ENCODE results near the gene RIN1.
A peak's percentile ranks its signal among the peaks of the same experiment; 100 is the strongest.
"Not testable (repeated sequence)": the region's sequence is repeated elsewhere in the genome, so short reads cannot be mapped to it uniquely, and the experiment has no call there.

Gene RIN1

DNA sequence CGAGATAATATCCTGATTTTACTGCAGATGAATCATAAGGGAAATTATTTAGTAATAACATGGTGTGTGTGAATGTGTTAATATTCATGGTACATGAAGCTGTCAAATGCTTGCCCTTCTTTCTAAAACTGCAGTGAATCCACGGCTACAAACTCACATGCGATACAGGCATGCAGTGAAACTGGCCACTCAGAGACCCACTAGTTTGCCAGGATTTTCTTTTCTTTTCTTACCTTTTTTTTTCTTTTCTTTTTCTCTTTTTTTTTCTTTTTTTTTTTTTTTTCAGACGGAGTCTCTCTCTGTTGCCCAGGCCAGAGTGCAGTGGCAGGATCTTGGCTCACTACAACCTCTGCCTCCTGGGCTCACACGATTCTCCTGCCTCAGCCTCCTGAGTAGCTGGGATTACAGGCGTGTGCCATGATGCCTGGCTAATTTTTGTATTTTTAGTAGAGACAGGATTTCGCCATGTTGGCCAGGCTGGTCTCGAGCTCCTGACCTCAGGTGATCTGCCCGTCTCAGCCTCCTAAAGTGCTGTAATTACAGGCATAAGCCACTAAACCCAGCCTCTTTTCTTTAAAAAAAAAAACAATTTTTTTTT lies 37.6 kb upstream of the RIN1 start:
- H3K23ac ChIP-seq (ENCODE audit: low read length in 2 of 2); H2BK15ac ChIP-seq (ENCODE audit: low read depth, poor library complexity, severe bottlenecking); H3K4ac ChIP-seq (ENCODE audit: low read depth in 1 of 2, low read length in 2 of 2); H2AK5ac ChIP-seq (ENCODE audit: low read length, severe bottlenecking); H2BK12ac ChIP-seq (ENCODE audit: low read length in 2 of 2); H3K9ac ChIP-seq (ENCODE audit: low read length); H2BK120ac ChIP-seq (ENCODE audit: low read depth, low read length); H4K8ac ChIP-seq (ENCODE audit: low read length); H3K14ac ChIP-seq (ENCODE audit: low read length in 2 of 2); H4K91ac ChIP-seq (ENCODE audit: low read length); H2BK5ac ChIP-seq (ENCODE audit: low read depth, low read length, poor library complexity, severe bottlenecking); H3K18ac ChIP-seq (ENCODE audit: low read depth in 1 of 2, low read length in 2 of 2); H3K79me1 ChIP-seq (replicated peaks; ENCODE audit: low read length, poor library complexity, severe bottlenecking); H3K36me3 ChIP-seq (ENCODE audit: control insufficient read depth in 1 of 2, insufficient read depth in 2 of 2, low read depth in 1 of 2, low read length in 2 of 2); DNase-seq; H3K9me3 ChIP-seq (ENCODE audit: control insufficient read depth, low read length); H3K4me3 ChIP-seq (ENCODE audit: insufficient read depth in 1 of 2, low read depth in 1 of 2, low read length in 2 of 2); H3K4me2 ChIP-seq (ENCODE audit: low read length, poor library complexity, severe bottlenecking); H2AFZ ChIP-seq (ENCODE audit: low read depth, low read length); H3K27ac ChIP-seq (ENCODE audit: low read length, poor library complexity, severe bottlenecking): not testable (repeated sequence)
- H3K4me1 ChIP-seq (ENCODE audit: control insufficient read depth, insufficient read depth, low read depth, low read length), result peaks cover 26% of the 10 kb centered on the region
- 90% methylated on average over 8 of the region's 9 CpGs for WGBS
- H3K27me3 ChIP-seq (ENCODE audit: control insufficient read depth in 1 of 2, insufficient read depth in 1 of 2, low read length in 2 of 2), result peaks cover 0 to 27% of the 10 kb centered on the region in 2 experiments

DNA sequence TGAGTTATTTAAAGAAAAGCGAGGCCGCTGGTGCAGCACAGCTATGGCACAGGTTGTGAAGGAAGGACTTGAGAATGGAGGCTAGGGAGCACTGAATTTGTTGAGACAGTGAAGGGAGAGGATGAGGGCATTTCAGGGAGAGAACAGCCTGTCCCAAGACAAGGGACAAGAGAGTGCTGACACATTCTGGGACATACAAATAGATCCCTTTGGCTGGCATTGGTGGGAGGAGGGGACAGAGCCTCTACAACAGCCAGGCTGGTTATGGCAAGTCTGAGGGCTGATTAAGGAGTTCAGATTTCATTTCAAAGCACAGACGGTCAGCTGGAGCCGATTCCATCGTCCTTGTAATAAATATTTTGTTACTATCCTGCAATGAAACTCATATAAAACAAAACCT lies 37.0 kb upstream of the RIN1 start:
- Histone ChIP-seq H2AFZ (ENCODE audit: low read depth, low read length) (no peak overlapping the region), H3K79me1 (replicated peaks; ENCODE audit: low read length, poor library complexity, severe bottlenecking) (peaks cover 5% of the 10 kb centered on the region), H3K36me3 (ENCODE audit: control insufficient read depth in 1 of 2, insufficient read depth in 2 of 2, low read depth in 1 of 2, low read length in 2 of 2) (peaks cover 0 to 13% of the 10 kb centered on the region in 2 experiments), H2BK120ac (ENCODE audit: low read depth, low read length) (no peak overlapping the region), H3K4ac (ENCODE audit: low read depth in 1 of 2, low read length in 2 of 2) (no peak overlapping the region), H3K14ac (ENCODE audit: low read length in 2 of 2) (no peak overlapping the region), H3K27me3 (ENCODE audit: control insufficient read depth in 1 of 2, insufficient read depth in 1 of 2, low read length in 2 of 2) (peaks cover 0 to 33% of the 10 kb centered on the region in 2 experiments), H2BK15ac (ENCODE audit: low read depth, poor library complexity, severe bottlenecking) (no peak overlapping the region), H2AK5ac (ENCODE audit: low read length, severe bottlenecking) (no peak overlapping the region), H3K4me3 (ENCODE audit: insufficient read depth in 1 of 2, low read depth in 1 of 2, low read length in 2 of 2) (no peak overlapping the region), H3K18ac (ENCODE audit: low read depth in 1 of 2, low read length in 2 of 2) (no peak overlapping the region), H3K27ac (ENCODE audit: low read length, poor library complexity, severe bottlenecking) (no peak overlapping the region), H3K9me3 (ENCODE audit: control insufficient read depth, low read length) (no peaks in the 10 kb centered on the region), H3K4me2 (ENCODE audit: low read length, poor library complexity, severe bottlenecking) (no peak overlapping the region), H3K9ac (ENCODE audit: low read length) (no peak overlapping the region), H4K91ac (ENCODE audit: low read length) (no peak overlapping the region), H3K23ac (ENCODE audit: low read length in 2 of 2) (no peak overlapping the region), H4K8ac (ENCODE audit: low read length) (no peak overlapping the region), H2BK5ac (ENCODE audit: low read depth, low read length, poor library complexity, severe bottlenecking) (no peak overlapping the region), H2BK12ac (ENCODE audit: low read length in 2 of 2) (peak overlapping the region in 1 of 2 experiments; percentile 19), H3K4me1 (ENCODE audit: control insufficient read depth, insufficient read depth, low read depth, low read length) (peaks cover 29% of the 10 kb centered on the region)
- WGBS, result 93% methylated on average over 2 of the region's 5 CpGs
- DNase-seq, result no peak

DNA sequence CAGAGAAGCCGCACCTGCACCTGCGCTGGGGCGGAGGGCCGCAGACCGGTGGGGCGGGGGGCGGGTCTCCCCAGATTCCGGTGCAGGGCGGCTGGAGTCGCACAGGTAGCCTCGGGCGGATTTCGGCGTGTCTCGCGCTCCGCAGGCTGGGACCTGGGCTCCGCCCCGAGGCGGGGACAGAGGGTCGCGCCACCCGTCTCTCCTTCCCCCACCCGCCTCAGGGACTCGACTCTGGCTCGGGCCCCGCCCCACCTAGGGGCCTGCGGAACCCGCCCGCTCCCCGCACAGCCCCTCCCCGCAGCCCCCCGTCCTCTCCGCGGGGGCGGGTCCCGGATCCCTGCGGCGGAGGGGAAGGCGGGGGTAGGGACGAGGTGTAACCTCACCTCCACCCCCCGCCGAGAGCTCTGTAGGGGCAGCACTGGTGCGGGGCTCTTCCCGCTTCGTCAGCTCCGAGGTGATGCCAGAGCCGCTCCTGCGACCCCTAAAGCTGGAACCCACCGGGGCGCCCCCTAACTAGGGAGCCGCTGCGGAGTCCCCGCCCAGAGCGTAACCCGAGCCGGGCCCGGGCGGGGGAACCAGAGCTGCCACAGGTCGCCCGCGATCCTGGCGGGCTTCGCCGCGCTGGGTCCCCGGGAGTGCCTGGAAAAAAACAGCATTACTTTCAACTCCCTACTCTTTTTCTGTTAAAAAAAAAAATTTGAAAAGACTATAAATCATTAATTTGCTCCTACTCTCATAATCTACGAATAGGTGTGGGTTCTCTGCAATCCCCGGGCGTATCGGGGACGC lies 35.6 kb upstream of the RIN1 start, which contains the start of gene SLC29A2:
Gene SLC29A2 (minus strand): TSS at position 134 of the 789 bp plus-strand sequence. CDS start 169 bp downstream, outside the sequence.
- H2BK120ac ChIP-seq (ENCODE audit: low read depth, low read length), result peak within 1 kb of the TSS; percentile 27
- peak within 1 kb of the TSS in 1 of 2 experiments; percentile 77 for H3K23ac ChIP-seq (ENCODE audit: low read length in 2 of 2)
- H3K4ac ChIP-seq (ENCODE audit: low read depth in 1 of 2, low read length in 2 of 2), result peak within 1 kb of the TSS in 1 of 2 experiments; percentile 73
- no peak within 1 kb of the TSS for H2BK5ac ChIP-seq (ENCODE audit: low read depth, low read length, poor library complexity, severe bottlenecking)
- peak within 1 kb of the TSS; percentile 19 to 93 for H3K18ac ChIP-seq (ENCODE audit: low read depth in 1 of 2, low read length in 2 of 2)
- 1% methylated on average over 33 of the region's 72 CpGs for WGBS
- H4K8ac ChIP-seq (ENCODE audit: low read length), result peak within 1 kb of the TSS; percentile 53
- H3K27ac ChIP-seq (ENCODE audit: low read length, poor library complexity, severe bottlenecking), result no peak within 1 kb of the TSS
- H2AK5ac ChIP-seq (ENCODE audit: low read length, severe bottlenecking), result peak within 1 kb of the TSS; percentile 67
- H3K14ac ChIP-seq (ENCODE audit: low read length in 2 of 2), result peak within 1 kb of the TSS in 1 of 2 experiments; percentile 64
- H4K91ac ChIP-seq (ENCODE audit: low read length), result no peak within 1 kb of the TSS
- peak within 1 kb of the TSS; percentile 74 to 85 for H3K4me3 ChIP-seq (ENCODE audit: insufficient read depth in 1 of 2, low read depth in 1 of 2, low read length in 2 of 2)
- H2BK12ac ChIP-seq (ENCODE audit: low read length in 2 of 2), result peak within 1 kb of the TSS in 1 of 2 experiments; percentile 67
- peaks cover 0 to 22% of the 10 kb centered on the region in 2 experiments for H3K36me3 ChIP-seq (ENCODE audit: control insufficient read depth in 1 of 2, insufficient read depth in 2 of 2, low read depth in 1 of 2, low read length in 2 of 2)
- DNase-seq, result peak; percentile 51
- H3K4me1 ChIP-seq (ENCODE audit: control insufficient read depth, insufficient read depth, low read depth, low read length), result peaks cover 30% of the 10 kb centered on the region
- H2AFZ ChIP-seq (ENCODE audit: low read depth, low read length), result peak within 1 kb of the TSS; percentile 95
- peak within 1 kb of the TSS; percentile 97 for H3K4me2 ChIP-seq (ENCODE audit: low read length, poor library complexity, severe bottlenecking)
- H3K79me1 ChIP-seq (replicated peaks; ENCODE audit: low read length, poor library complexity, severe bottlenecking), result peaks cover 5% of the 10 kb centered on the region
- H2BK15ac ChIP-seq (ENCODE audit: low read depth, poor library complexity, severe bottlenecking), result peak within 1 kb of the TSS; percentile 46
- peak within 1 kb of the TSS; percentile 56 for H3K9ac ChIP-seq (ENCODE audit: low read length)
- H3K27me3 ChIP-seq (ENCODE audit: control insufficient read depth in 1 of 2, insufficient read depth in 1 of 2, low read length in 2 of 2), result peaks cover 0 to 33% of the 10 kb centered on the region in 2 experiments
- H3K9me3 ChIP-seq (ENCODE audit: control insufficient read depth, low read length), result no peaks in the 10 kb centered on the region

Data from mesenchymal stem cell (in vitro differentiated cells and primary cell).